HCT116 (cell line): ENCODE measurements around the gene NACC2. TPM values are rescaled to one million over a fixed set of nuclear protein-coding genes. Genes with fewer than 3 reads are reported as not detected.

ENCODE experiments used
- ATAC-seq: fragments of 200-7000 bp; cut with Tn5 transposase; 2 replicates; pipeline ENCODE4 v1.9.1; 2020; ENCODE audit warnings: mild to moderate bottlenecking, moderate library complexity
- BruUV-seq: library from RNA; stranded (reverse); fragments of 400-500 nt; replicated peaks from 2 replicates; lab custom pipeline; 2021; lab: Mats Ljungman, UMichigan
- CTCF ChIA-PET: fragments of 300-600 bp; sonication (Branson Sonifier 250); formaldehyde crosslinking; loops from one replicate; lab custom pipeline; 2021; ENCODE audit warnings: antibody characterized with exemption; lab: Charles Lee
- POLR2A ChIA-PET: fragments of 300-600, 350-600 bp; sonication (Branson Sonifier 250); formaldehyde crosslinking; loops from one replicate; lab custom pipeline; 2021; ENCODE audit warnings: antibody characterized with exemption; lab: Charles Lee
- RAD21 ChIA-PET, 2 experiments: fragments of 300-600 bp; sonication (Branson Sonifier 250); formaldehyde crosslinking; loops; one replicate each; lab custom pipeline; 2023; ENCODE audit warnings: low total read pairs in 2 of 2; ENCODE audit not compliant: uncharacterized antibody in 2 of 2, unreplicated experiment in 2 of 2, low non-redundant PET in 1 of 2; lab: Charles Lee
- DNase-seq: peaks from one replicate; pipeline ENCODE4 v3.0.0-alpha.2; 2010; ENCODE audit warnings: low read depth, low spot score
- H2AFZ ChIP-seq: fragments of 200-600 bp; shearing (Covaris generic), sonication (generic); 2 replicates; pipeline ENCODE4 v1.6.1; 2017; ENCODE audit warnings: low read depth, mixed run types, mixed read lengths, antibody characterized with exemption, low read length; ENCODE audit not compliant: poor library complexity, severe bottlenecking
- H3K27ac ChIP-seq: 2 replicates; pipeline ENCODE4 v1.5.1; 2012; ENCODE audit warnings: low read depth, low read length
- H3K27me3 ChIP-seq: fragments of 200-600 bp; sonication (generic); 2 replicates; pipeline ENCODE4 v1.6.1; 2016; ENCODE audit warnings: mixed run types, low read length, mixed read lengths; ENCODE audit not compliant: insufficient read depth
- H3K36me3 ChIP-seq, 2 experiments: fragments of 200-500 bp in 1 of 2; fragments of 200-600 bp in 1 of 2; sonication (Bioruptor generic) in 1 of 2; sonication (generic) in 1 of 2; 2 replicates each; pipeline versions ENCODE4 v1.5.1 to v1.6.1; 2014 to 2016; ENCODE audit warnings: low read length in 2 of 2, inconsistent platforms in 1 of 2, mixed read lengths in 1 of 2, mixed run types in 1 of 2; ENCODE audit not compliant: insufficient read depth in 2 of 2, control insufficient read depth in 1 of 2
- H3K4me1 ChIP-seq, 2 experiments: fragments of 200-600 bp in 1 of 2; sonication (generic) in 1 of 2; 2 replicates each; pipeline versions ENCODE4 v1.5.1 to v1.6.1; 2012 to 2017; ENCODE audit warnings: low read length in 2 of 2, inconsistent platforms in 1 of 2, mild to moderate bottlenecking in 1 of 2, mixed read lengths in 1 of 2, mixed run types in 1 of 2, moderate library complexity in 1 of 2; ENCODE audit not compliant: insufficient read depth in 2 of 2, control insufficient read depth in 1 of 2
- H3K4me2 ChIP-seq: fragments of 200-600 bp; sonication (generic); 2 replicates; pipeline ENCODE4 v1.6.1; 2017; ENCODE audit warnings: mixed run types, low read length, mixed read lengths
- H3K4me3 ChIP-seq, 2 experiments: fragments of 200-600 bp in 1 of 2; sonication (generic) in 1 of 2; replicated peaks in 1 of 2; 2 replicates each; pipeline ENCODE4 v1.5.1; 2011 to 2016; ENCODE audit warnings: low read length in 2 of 2, control low read depth in 1 of 2, low read depth in 1 of 2, mild to moderate bottlenecking in 1 of 2, mixed read lengths in 1 of 2, mixed run types in 1 of 2
- H3K79me2 ChIP-seq: fragments of 200-600 bp; sonication (generic); 2 replicates; pipeline ENCODE4 v1.6.1; 2017; ENCODE audit warnings: mild to moderate bottlenecking, mixed run types, low read length, moderate library complexity, mixed read lengths; ENCODE audit not compliant: insufficient read depth
- H3K9ac ChIP-seq: fragments of 200-600 bp; sonication (generic); 2 replicates; pipeline ENCODE4 v1.6.1; 2016; ENCODE audit warnings: low read length, mixed read lengths
- H3K9me2 ChIP-seq: fragments of 200-600 bp; sonication (generic), shearing (Covaris generic); 2 replicates; pipeline ENCODE4 v1.6.1; 2017; ENCODE audit warnings: mixed run types, mild to moderate bottlenecking, moderate library complexity; ENCODE audit not compliant: insufficient read depth
- H3K9me3 ChIP-seq, 2 experiments: fragments of 200-500 bp in 1 of 2; fragments of 200-600 bp in 1 of 2; sonication (Bioruptor generic) in 1 of 2; sonication (generic) in 1 of 2; 2 replicates each; pipeline ENCODE4 v1.6.1; 2014 to 2017; ENCODE audit warnings: low read length in 2 of 2, mixed read lengths in 2 of 2, inconsistent platforms in 1 of 2, low read depth in 1 of 2, mild to moderate bottlenecking in 1 of 2, mixed run types in 1 of 2, moderate library complexity in 1 of 2; ENCODE audit not compliant: control insufficient read depth in 1 of 2, insufficient read depth in 1 of 2
- H4K20me1 ChIP-seq: fragments of 200-600 bp; sonication (generic), shearing (Covaris generic); 2 replicates; pipeline ENCODE4 v1.6.1; 2017; ENCODE audit warnings: mixed run types, mild to moderate bottlenecking, moderate library complexity; ENCODE audit not compliant: insufficient read depth
- CBX3 ChIP-seq: IDR thresholded peaks from 2 replicates; pipeline ENCODE4 v1.6.1; 2012; ENCODE audit warnings: low read depth
- EZH2phosphoT487 ChIP-seq: fragments of 200-600 bp; IDR thresholded peaks from 2 replicates; pipeline ENCODE4 v1.6.1; 2018; ENCODE audit warnings: antibody characterized with exemption, borderline replicate concordance
- SP1 ChIP-seq: IDR thresholded peaks from 2 replicates; pipeline ENCODE4 v1.6.1; 2012; ENCODE audit warnings: low read depth
- intact Hi-C: fragments of 100-400 bp; cut with micrococcal nuclease; formaldehyde crosslinking; loops from 2 replicates; pipeline ENCODE4 v1.10.0; 2022
- total RNA-seq: library from RNA; stranded (reverse); gene quantifications from one replicate; pipeline ENCODE4 v1.2.1, GENCODE V29; 2021; ENCODE audit not compliant: unreplicated experiment
- TF ChIP-seq, protein P1 (sequence below): IDR thresholded peaks from 2 replicates; pipeline ENCODE4 v1.6.1; 2012; ENCODE audit warnings: low read depth
- TF ChIP-seq, protein P2 (sequence below): IDR thresholded peaks from 2 replicates; pipeline ENCODE4 v1.6.1; 2011; ENCODE audit warnings: mild to moderate bottlenecking, low read length, moderate library complexity; ENCODE audit not compliant: insufficient replicate concordance; ENCODE audit errors: extremely low read depth

Gene NACC2
- total RNA-seq, 1 experiment from 2014 or later = 27.8 TPM

DNA sequence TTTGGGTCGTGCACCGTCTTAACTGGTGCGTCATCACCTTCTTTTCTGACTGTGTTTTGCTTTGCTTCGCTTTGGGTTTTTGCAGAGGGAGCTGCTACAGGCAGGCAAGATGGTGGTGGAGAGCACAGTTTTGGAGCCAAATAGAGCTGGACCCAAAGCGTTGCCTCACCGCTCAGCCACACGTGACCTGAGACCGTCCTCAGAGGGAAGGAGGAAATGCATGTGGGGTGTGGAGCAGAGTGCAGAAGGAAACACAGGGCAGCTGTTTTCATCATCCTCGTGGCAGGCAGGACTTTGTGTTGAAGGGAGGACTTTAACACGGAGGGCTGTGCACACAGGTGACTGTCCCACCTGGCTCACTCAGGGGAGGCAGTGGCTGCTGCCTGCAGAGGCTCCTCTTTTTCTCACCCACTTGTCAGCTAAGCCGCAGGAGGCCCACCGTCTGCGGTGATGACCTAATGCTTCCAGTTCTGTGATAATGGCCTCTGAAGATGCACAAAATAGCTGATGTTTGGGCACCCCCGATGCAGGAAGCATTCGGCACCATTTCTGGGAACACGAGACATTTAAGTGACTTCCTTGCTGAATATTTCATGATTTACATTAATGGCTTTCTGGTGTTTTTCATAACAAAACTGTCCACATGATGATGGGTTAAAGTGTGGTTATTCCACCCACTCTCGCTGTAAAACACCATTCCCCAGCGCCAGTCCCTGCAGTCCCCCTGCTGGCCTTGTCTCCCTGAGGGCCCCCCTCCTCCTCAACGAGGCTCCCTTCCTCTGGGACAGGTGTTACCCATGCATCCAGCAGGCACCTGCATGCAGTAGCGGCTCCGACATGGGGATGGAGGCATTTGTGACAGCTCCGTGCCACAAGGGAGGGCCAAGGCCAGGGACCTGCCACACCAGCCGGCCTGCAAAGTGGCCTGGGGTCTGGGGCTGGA is 121.5 kb downstream of the NACC2 start:
- Histone ChIP-seq H2AFZ (no peak overlapping the region), H3K4me2 (no peak overlapping the region), H3K27ac (no peak overlapping the region), H3K9me2 (no peaks in the 10 kb centered on the region), H3K9me3 (no peaks in the 10 kb centered on the region), H3K9ac (no peak overlapping the region), H3K27me3 (peaks cover 4% of the 10 kb centered on the region; the same call in 1 of the 2 replicates), H4K20me1 (no peaks in the 10 kb centered on the region), H3K36me3 (no peaks in the 10 kb centered on the region), H3K79me2 (no peaks in the 10 kb centered on the region), H3K4me3 (no peak overlapping the region), H3K4me1 (no peaks in the 10 kb centered on the region)
- POLR2A ChIA-PET = no interaction called here
- BruUV-seq = no TSS peak
- CTCF ChIA-PET = interaction anchor here (1.3 kb wide), 1 partner anchor 12 kb away, joined by 4 read pairs; the partner anchor contains the start of gene UBAC1
- TF ChIP-seq, protein P1, sequence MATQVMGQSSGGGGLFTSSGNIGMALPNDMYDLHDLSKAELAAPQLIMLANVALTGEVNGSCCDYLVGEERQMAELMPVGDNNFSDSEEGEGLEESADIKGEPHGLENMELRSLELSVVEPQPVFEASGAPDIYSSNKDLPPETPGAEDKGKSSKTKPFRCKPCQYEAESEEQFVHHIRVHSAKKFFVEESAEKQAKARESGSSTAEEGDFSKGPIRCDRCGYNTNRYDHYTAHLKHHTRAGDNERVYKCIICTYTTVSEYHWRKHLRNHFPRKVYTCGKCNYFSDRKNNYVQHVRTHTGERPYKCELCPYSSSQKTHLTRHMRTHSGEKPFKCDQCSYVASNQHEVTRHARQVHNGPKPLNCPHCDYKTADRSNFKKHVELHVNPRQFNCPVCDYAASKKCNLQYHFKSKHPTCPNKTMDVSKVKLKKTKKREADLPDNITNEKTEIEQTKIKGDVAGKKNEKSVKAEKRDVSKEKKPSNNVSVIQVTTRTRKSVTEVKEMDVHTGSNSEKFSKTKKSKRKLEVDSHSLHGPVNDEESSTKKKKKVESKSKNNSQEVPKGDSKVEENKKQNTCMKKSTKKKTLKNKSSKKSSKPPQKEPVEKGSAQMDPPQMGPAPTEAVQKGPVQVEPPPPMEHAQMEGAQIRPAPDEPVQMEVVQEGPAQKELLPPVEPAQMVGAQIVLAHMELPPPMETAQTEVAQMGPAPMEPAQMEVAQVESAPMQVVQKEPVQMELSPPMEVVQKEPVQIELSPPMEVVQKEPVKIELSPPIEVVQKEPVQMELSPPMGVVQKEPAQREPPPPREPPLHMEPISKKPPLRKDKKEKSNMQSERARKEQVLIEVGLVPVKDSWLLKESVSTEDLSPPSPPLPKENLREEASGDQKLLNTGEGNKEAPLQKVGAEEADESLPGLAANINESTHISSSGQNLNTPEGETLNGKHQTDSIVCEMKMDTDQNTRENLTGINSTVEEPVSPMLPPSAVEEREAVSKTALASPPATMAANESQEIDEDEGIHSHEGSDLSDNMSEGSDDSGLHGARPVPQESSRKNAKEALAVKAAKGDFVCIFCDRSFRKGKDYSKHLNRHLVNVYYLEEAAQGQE = no peak
- no peak for TF ChIP-seq EZH2phosphoT487
- no peak for TF ChIP-seq CBX3
- no peak for TF ChIP-seq SP1
- TF ChIP-seq, protein P2, sequence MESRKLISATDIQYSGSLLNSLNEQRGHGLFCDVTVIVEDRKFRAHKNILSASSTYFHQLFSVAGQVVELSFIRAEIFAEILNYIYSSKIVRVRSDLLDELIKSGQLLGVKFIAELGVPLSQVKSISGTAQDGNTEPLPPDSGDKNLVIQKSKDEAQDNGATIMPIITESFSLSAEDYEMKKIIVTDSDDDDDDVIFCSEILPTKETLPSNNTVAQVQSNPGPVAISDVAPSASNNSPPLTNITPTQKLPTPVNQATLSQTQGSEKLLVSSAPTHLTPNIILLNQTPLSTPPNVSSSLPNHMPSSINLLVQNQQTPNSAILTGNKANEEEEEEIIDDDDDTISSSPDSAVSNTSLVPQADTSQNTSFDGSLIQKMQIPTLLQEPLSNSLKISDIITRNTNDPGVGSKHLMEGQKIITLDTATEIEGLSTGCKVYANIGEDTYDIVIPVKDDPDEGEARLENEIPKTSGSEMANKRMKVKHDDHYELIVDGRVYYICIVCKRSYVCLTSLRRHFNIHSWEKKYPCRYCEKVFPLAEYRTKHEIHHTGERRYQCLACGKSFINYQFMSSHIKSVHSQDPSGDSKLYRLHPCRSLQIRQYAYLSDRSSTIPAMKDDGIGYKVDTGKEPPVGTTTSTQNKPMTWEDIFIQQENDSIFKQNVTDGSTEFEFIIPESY = no peak
- no peak for ATAC-seq
- intact Hi-C loops = no loop called here
- RAD21 ChIA-PET = no interaction called here
- no peak for DNase-seq
